HG02938 (cell line): ENCODE measurements around the gene RNF213.

ENCODE experiments used
- ATAC-seq: cut with Tn5 transposase; IDR thresholded peaks from one replicate; pipeline ENCODE4 v1.9.1; 2021; ENCODE audit warnings: mild to moderate bottlenecking, moderate library complexity; ENCODE audit not compliant: unreplicated experiment

Gene RNF213

DNA sequence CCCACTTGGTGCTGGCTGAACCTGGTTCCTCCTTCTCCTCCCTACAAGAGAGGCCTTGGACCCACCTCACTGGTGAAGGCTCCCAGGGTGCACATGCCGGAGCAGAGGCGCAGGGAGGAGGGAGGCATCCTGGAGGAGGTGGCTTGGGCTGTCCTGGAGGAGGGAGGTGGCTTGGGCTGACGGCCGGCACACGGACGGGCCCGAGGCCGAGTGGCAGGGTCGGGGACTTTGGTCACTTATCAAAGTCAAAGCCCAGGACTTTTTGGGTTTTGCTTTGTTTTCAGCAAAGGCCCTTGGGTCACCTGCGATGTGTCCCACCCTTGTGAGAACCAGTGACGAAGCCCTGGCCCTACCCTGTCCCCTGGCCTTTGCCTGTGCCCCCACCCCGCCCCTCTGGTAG, 182.8 kb downstream of the RNF213 start:
- ATAC-seq = no peak

DNA sequence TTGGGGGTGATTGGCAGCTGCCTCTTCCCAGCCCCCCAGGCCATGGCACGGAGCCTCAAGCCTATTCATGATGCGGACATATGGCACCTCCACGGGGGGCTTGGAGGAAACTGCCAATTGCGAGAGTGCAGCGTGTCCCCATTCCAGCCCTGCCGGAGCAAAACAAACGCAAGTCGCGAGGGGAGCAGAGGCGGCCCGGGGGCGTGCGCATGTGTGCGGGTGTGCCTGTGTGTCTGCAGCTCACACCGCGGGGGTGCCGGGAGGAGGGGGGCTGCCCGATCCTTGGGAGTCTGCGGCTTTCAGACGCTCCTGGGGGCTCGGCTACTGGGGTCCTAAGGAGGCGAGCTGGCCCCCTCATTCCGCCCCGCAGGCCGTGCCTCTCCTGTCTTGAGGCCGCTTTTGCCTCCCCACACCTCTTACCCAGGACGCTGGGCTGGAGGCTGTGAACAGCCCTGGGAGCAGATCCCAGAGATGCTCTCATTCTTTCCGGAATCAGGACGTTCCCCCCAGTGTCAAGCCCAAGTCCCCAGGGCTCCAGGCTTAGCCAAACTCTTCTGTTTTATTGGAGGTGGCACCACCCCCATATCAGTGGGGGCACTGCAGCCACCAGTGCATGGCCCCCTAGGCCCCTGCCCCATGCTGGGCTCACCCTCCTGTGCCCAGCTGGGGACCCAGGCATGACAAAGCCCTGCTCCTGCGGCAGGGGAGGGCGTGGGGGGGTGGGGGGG, 183.4 kb downstream of the RNF213 start:
- no peak for ATAC-seq

DNA sequence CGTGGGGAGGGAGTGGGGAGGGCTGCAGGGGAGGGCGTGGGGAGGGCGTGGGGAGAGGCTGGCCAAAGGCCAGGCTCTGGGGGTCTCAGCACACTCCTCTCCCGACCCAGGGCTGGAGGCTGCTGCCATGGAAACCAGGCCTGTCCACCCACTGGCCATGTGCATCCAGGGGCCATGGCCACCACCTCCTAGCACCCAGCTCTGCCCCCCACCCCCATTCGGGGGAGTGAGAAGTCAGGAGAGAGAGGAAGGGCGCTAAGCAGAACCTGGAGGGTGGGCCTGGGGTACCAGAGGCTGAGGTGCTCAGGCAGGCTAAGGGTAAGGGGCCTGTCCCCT, 184.0 kb downstream of the RNF213 start:
- no peak for ATAC-seq

DNA sequence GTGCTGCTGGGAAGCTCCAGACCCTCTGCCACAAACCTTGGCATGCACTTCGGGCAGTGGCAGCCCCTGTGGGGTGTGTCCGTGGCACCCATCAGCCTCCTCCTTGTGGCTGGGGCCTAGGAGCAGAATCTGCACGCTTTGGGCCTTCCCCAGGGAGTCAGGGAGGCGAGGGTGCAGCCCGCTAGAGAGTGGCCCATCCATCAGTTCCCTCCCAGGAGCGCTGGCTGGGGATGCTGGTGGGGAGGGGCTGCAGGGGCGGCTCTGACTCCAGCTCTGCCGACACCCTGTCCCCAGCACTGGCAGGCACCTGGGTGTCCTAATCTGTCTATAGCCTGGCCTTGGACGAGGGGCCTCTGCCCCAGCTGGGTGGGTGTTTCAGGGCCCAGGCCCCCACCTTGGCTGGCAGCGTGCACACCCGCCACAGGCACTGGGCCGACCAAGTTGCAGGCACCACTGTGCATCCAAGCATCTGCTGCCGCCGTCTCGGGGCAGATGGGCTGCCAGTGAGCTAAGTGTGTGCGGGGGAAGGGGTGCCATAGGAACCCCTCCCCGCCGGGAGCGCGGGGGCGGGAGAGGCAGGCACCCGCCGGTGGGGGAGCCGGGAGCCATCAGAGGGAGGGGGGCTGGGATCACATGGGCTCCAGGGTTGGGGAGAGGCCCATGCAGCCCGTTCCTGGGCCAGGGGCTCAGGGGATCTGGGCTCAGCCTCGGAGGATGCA, 184.5 kb downstream of the RNF213 start:
- no peak for ATAC-seq

DNA sequence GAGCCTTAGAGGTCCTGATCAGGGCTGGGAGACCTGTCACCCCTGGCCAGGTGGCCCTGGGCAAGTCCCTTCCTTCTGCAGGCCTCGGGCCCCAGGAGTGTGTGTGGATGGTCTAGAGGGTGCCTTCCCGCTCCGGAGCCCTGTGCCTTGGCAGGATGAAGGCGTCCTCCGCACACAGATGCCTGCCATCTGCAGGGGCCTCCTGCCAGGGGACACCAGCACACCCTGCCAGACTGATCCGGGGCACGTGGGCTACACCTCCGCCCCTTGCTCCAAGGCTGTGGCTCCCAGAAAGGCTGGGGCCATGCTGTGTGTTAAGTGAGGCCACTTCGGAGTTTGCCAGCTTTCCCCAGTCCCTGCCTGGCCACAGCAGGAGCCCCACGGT, 185.1 kb downstream of the RNF213 start:
- ATAC-seq = no peak

DNA sequence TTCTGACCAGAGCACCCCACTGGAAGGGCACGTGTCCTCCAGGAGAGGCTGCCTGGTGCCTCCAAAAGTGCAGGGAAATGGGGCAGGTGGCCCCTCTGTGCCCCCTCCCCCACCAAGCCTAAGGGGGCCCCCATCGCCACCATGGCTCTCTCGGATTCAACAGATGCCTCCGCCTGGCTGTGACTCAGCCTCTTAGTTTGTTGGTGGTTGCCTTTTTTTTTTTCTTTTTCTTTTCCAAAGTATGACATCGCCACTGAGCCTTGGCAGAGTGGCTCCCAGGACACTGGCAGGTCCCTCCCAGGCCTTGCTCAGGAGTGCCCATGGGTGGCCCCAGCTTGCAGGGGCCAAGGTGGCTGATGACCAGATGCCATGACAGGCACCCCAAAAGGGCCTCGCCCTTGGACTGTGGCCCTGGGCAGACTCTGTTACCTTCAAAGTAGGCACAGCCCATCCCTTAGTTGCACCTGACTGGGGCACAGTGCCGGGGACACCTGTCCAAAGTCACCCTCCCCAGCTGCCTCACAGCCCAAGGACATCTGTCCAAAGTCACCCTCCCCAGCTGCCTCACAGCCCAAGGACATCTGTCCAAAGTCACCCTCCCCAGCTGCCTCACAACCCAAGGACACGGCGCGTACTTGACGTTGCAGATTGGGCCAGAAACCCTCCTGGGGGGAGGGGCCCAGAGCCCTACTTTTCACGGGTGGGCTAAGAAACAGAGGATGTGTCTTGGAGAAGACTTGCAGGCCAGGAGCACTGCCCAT, 186.2 kb downstream of the RNF213 start:
- no peak for ATAC-seq

DNA sequence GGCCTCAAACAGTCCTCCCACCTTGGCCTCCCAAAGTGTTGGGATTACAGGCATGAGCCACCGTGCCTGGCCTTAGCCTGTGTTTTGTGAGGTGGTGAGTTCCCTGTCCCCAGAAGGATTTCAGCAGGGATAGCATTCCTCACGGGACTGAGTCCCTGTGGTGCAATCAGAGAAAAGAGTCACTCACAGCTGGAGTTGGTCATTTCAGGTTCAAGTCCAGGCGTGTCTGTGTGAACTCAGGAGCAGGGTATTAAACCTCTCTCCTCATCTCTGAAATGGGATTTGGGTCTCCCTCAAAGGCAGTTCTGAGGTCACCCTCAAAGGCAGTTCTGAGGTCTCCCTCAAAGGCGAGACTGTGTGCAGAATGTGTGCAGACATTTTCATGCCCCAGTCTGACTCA, 187.1 kb downstream of the RNF213 start:
- ATAC-seq = no peak
